Measurements from ENCODE around the gene DDX3X. TPM values are rescaled to one million over a fixed set of nuclear protein-coding genes. Genes with fewer than 3 reads are reported as not detected.
"Not testable (repeated sequence)": the region's sequence is repeated elsewhere in the genome, so short reads cannot be mapped to it uniquely, and the experiment has no call there.

The DDX3X gene
- total RNA-seq, 2 experiments from 2014 or later = 118 to 207 TPM

DNA sequence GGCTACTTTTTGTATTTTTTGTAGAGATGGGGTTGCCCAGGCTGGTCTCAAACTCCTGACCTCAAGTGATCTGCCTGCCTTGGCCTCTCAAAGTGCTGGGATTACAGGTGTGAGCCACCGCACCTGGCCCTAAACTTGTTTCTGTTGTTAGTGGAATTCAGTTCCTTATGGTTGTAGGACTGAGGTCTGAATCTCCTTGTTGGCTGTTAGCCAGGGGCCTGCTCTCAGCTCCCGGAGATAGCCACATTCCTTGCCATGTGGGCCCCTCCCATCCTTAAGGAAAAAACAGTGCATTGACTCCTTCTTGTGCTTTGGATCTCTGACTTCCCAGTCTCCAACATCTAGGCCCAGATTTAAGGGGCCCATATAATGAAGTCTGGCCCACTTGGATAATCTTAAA, 63.8 kb downstream of the DDX3X start:
- ChIA-PET CTCF (no interaction called here), POLR2A (no interaction called here)
- intact Hi-C loops (cut with DNase I, micrococcal nuclease) = no loop called here

DNA sequence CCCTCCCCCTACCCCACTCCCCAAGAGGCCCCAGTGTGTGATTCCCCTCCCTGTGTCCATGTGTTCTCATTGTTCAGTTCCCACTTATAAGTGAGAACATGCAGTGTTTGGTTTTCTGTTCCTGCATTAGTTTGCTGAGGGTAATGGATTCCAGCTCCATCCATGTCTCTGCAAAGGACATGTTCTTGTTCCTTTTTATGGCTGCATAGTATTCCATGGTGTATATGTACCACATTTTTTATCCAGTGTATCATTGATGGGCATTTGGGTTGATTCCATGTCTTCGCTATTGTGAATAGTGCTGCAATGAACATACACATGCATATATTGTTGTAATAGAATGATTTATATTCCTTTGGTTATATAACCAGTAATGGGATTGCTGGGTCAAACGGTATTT, 68.6 kb downstream of the DDX3X start:
- DNase-seq; H3K36me3 Mint-ChIP-seq (ENCODE audit: low read depth); H3K27ac Mint-ChIP-seq; CTCF ChIA-PET; H3K4me3 Mint-ChIP-seq; H3K9me3 Mint-ChIP-seq (ENCODE audit: low read depth); intact Hi-C loops (cut with DNase I, micrococcal nuclease); ATAC-seq; H3K4me1 Mint-ChIP-seq; POLR2A ChIA-PET; H3K27me3 Mint-ChIP-seq: not testable (repeated sequence)

More for the DNA sequence above, 63.8 kb downstream of the DDX3X start:
- Mint-ChIP-seq H3K4me3 (no peak overlapping the region), H3K9me3 (ENCODE audit: low read depth) (no peaks in the 10 kb centered on the region), H3K27me3 (no peaks in the 10 kb centered on the region), H3K27ac (no peak overlapping the region), H3K36me3 (ENCODE audit: low read depth) (no peaks in the 10 kb centered on the region), H3K4me1 (no peaks in the 10 kb centered on the region)
- DNase-seq = no peak
- ATAC-seq = no peak

DNA sequence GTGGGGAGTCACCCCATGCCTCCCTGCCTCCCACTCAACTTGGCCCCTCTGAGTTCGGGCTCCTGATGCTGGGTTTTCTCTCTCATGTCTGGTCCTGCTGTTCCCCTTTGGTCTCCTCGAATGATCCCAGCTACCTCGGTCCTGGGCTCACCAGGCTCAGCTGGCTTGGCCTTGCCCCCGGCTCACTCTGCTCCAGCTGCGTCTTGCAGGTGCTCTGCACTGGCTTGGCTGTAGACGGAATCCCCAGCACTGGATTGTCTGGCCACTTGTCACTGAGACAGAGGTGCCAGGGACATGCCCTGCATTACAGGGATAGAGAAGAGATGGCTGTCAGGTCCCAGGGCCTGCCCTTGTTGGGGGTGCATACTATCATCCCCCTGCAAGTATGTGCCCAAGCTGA, 71.6 kb downstream of the DDX3X start:
- Mint-ChIP-seq H3K4me3 (no peak overlapping the region), H3K27me3 (no peaks in the 10 kb centered on the region), H3K4me1 (no peaks in the 10 kb centered on the region), H3K27ac (no peak overlapping the region), H3K36me3 (ENCODE audit: low read depth) (no peaks in the 10 kb centered on the region), H3K9me3 (ENCODE audit: low read depth) (no peaks in the 10 kb centered on the region)
- DNase-seq = no peak
- no peak for ATAC-seq
- intact Hi-C loops (cut with DNase I, micrococcal nuclease) = no loop called here
- POLR2A ChIA-PET = no interaction called here
- CTCF ChIA-PET = no interaction called here

DNA sequence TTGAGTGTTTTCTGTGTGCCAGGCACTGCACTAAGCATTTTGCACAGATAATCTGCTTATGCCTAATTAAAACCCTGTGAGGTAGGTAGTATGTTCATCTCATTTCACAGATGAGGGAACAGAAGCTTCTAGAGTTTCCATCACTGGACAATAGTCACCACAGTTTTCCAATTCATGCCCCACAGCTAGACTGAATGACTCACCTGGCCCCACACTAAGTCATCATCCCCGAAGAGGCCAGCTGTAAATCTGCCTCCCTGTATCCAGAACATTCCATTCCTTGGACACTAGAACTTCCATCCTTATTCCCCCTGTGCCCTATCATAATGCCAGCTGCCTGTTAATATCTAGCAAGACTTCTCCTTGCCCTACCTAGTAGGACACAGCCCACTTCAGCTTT, 72.2 kb downstream of the DDX3X start:
- CTCF ChIA-PET = no interaction called here
- Mint-ChIP-seq H3K27me3 (no peaks in the 10 kb centered on the region), H3K36me3 (ENCODE audit: low read depth) (no peaks in the 10 kb centered on the region), H3K9me3 (ENCODE audit: low read depth) (no peaks in the 10 kb centered on the region), H3K4me3 (no peak overlapping the region), H3K4me1 (no peaks in the 10 kb centered on the region), H3K27ac (no peak overlapping the region)
- DNase-seq = no peak
- POLR2A ChIA-PET = no interaction called here
- intact Hi-C loops (cut with DNase I, micrococcal nuclease) = no loop called here
- ATAC-seq = no peak

DNA sequence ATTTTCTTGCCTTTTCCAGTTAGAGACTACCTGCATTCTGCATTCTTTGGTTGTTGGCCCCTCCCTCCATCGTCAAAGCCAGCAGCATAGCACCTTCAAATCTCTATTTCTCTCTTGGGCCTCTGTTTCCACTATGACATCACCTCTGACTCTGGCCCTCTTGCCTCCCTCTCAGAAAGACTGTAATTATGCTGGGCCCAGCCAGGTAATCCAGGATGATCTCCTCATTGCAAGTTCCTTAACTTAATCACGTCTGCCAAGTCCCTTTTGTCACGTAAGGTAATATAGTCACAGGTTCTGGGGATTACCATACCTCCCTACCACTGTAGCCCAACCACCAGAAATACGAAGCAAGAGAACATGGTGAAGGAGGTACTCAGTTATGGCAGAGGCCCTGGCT, 73.9 kb downstream of the DDX3X start:
- H3K4me1 Mint-ChIP-seq = no peaks in the 10 kb centered on the region
- H3K9me3 Mint-ChIP-seq (ENCODE audit: low read depth) = no peaks in the 10 kb centered on the region
- ChIA-PET POLR2A (no interaction called here), CTCF (no interaction called here)
- DNase-seq (no peak), ATAC-seq (no peak)
- no peak overlapping the region for H3K27ac Mint-ChIP-seq
- H3K4me3 Mint-ChIP-seq = no peak overlapping the region
- intact Hi-C loops (cut with DNase I, micrococcal nuclease) = no loop called here
- H3K27me3 Mint-ChIP-seq = no peaks in the 10 kb centered on the region
- no peaks in the 10 kb centered on the region for H3K36me3 Mint-ChIP-seq (ENCODE audit: low read depth)

DNA sequence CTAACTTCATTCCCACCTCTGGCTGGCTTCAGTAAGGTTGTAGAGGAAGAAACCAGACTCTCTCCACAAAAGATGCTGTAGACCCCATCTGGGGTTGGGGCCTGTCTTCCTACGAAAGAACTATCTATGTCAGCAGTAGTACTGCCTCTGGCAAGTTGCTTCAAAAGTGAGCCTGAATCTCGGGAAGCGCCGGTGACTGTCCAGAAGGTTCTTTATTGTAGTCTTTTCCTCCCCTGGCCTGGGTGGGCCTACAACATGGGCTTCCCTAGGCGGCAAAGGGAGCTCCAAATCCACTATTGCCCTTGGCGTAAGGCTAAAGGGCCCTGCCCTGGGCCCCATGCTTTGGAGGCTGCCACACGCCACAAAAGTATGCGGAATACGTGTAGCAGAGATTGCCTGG, 74.6 kb downstream of the DDX3X start:
- H3K27ac Mint-ChIP-seq = no peak overlapping the region
- no peaks in the 10 kb centered on the region for H3K36me3 Mint-ChIP-seq (ENCODE audit: low read depth)
- intact Hi-C loops (cut with DNase I, micrococcal nuclease) = no loop called here
- no peaks in the 10 kb centered on the region for H3K4me1 Mint-ChIP-seq
- CTCF ChIA-PET = no interaction called here
- H3K4me3 Mint-ChIP-seq = no peak overlapping the region
- no peaks in the 10 kb centered on the region for H3K27me3 Mint-ChIP-seq
- POLR2A ChIA-PET = no interaction called here
- no peaks in the 10 kb centered on the region for H3K9me3 Mint-ChIP-seq (ENCODE audit: low read depth)
- no peak for DNase-seq
- no peak for ATAC-seq

DNA sequence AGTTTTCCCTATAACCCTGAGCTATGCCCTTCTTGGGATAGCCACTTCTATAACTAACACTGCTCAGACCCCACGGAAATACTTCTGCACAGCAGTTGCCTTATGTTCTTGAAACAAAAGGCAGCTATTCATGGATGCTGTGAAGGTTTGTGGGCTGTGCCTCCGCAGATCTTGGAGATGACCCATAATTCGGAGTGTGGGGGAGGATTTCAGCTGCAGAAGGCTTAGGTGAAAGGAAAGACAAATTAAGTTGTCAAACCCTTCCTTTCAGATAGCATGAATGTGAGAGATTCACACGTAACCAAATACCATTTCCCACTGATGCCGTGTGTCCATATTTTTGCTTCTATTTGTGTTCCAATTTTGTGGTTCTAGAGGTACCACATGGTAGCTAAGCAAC, 75.0 kb downstream of the DDX3X start:
- H3K36me3 Mint-ChIP-seq (ENCODE audit: low read depth) = no peaks in the 10 kb centered on the region
- H3K27ac Mint-ChIP-seq = no peak overlapping the region
- no peak overlapping the region for H3K4me3 Mint-ChIP-seq
- intact Hi-C loops (cut with DNase I, micrococcal nuclease) = no loop called here
- H3K9me3 Mint-ChIP-seq (ENCODE audit: low read depth) = no peaks in the 10 kb centered on the region
- DNase-seq = no peak
- ChIA-PET CTCF (no interaction called here), POLR2A (no interaction called here)
- no peak for ATAC-seq
- no peaks in the 10 kb centered on the region for H3K4me1 Mint-ChIP-seq
- H3K27me3 Mint-ChIP-seq = no peaks in the 10 kb centered on the region

DNA sequence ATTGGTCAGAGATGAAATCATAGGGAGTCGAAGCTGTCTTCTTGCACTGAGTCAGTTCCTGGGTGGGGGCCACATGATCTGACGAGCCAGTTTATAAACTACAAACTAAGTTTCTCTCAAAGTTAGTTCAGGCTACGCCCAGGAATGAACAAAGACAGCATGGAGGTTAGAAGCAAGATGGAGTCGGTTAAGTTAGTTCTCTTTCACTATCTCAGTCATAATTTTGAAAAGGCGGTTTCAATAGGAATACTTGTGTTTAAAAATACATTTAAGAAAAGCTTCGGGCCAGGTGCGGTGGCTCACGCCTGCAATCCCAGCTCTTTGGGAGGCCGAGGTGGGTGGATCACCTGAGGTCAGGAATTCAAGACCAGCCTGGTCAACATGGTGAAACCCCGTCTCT, 77.3 kb downstream of the DDX3X start:
- H3K4me3 Mint-ChIP-seq; H3K27ac Mint-ChIP-seq; H3K9me3 Mint-ChIP-seq (ENCODE audit: low read depth); H3K4me1 Mint-ChIP-seq; intact Hi-C loops (cut with DNase I, micrococcal nuclease); DNase-seq; H3K27me3 Mint-ChIP-seq; H3K36me3 Mint-ChIP-seq (ENCODE audit: low read depth); ATAC-seq: not testable (repeated sequence)
- ChIA-PET CTCF (interaction anchor here (1.0 kb wide), 1 partner anchor 348 kb away, joined by 4 read pairs; no protein-coding TSS in a partner anchor), POLR2A (interaction anchor here (0.6 kb wide), 1 partner anchor 57 kb away, joined by 6 read pairs; no protein-coding TSS in a partner anchor)

DNA sequence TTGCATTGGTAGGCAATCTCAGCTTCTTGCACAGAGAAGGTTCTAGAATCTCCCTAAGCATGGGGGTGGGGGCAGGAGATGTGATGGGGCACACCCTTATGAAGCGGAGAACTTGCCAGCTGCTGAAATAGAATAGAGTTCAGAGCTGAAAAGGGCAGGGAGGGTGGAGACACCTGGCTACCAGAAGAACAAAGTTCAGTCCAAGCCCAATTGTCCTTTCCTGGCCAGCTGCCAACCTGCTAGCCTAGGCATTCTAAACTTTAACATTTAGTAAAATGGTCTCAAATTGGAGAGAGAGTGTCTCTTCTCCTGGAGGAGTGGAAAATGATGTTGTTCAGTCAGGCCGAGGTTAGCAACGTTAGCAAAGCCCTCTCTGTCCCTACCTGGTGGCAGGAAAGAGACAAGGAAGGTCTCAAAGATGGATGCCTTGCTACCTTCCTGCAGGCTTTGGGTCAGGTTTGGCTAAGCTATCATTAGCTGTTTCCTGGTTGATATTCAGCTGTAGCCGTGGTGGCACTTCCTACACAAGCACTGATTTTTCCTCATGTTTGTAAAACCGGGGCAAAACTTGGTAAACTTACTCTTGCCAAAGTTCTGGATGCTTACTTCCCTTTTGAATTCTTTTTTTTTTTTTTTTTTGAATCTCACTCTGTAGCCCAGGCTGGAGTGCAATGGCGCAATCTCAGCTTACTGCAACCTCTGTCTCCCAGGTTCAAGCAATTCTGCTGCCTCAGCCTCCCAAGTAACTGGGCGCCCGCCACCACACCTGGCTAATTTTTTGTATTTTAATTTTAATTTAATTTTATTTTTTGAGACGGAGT, 78.5 kb downstream of the DDX3X start:
- ChIA-PET CTCF (no interaction called here), POLR2A (no interaction called here)
- DNase-seq = peak; percentile 7

More for the DNA sequence above, 78.5 kb downstream of the DDX3X start:
- Mint-ChIP-seq H3K36me3 (ENCODE audit: low read depth) (no peaks in the 10 kb centered on the region), H3K27ac (no peak overlapping the region), H3K4me1 (no peaks in the 10 kb centered on the region), H3K27me3 (no peaks in the 10 kb centered on the region), H3K9me3 (ENCODE audit: low read depth) (no peaks in the 10 kb centered on the region), H3K4me3 (no peak overlapping the region)
- intact Hi-C loops (cut with DNase I, micrococcal nuclease) = no loop called here
- no peak for ATAC-seq

Other genes starting within 250 kb of the DDX3X start
- gene USP9X, start 248.7 kb upstream of the DDX3X start, total RNA-seq = 10 to 100 TPM; 53.9 to 60.6 TPM
- not detected for gene NYX, start 113.2 kb downstream of the DDX3X start, total RNA-seq

Measured in activated CD4-positive, alpha-beta T cell treated with anti-CD3 and anti-CD28 coated beads for 36 hours (primary cell).